ENCODE data around the gene ZNF804A. TPM values are rescaled to one million over a fixed set of nuclear protein-coding genes. Genes with fewer than 3 reads are reported as not detected.

Gene ZNF804A
- total RNA-seq, 4 donors from 2014 or later, result 0.19 TPM; not detected in 3

DNA sequence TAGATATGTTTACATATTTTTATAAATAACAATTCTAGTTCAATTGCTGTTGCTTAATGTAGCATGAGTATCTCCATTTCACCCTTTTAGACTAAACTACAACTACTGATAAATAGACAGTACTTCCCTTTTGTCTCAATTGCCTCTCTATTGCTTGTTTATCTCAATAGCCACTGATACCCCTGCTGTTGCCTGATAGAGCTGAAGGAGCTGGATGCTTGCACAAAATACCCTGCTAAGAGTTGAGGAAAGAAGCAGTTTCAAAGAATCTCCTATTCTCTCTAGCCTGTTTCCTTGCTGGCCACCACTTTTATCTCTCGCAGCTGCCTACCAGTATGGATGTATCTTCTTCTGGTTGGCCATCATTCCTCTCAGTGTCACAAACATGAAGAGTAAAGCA is 16.9 kb upstream of the ZNF804A start:
- no peaks in the 10 kb centered on the region for H3K27me3 ChIP-seq
- no peaks in the 10 kb centered on the region for H3K9me3 ChIP-seq
- WGBS, 2 donors, result 60 to 82% methylated on average over 1 of the region's 1 CpG
- DNase-seq, result no peak
- no peak overlapping the region for H3K27ac ChIP-seq
- no peaks in the 10 kb centered on the region for H3K36me3 ChIP-seq
- H3K4me1 ChIP-seq, result no peaks in the 10 kb centered on the region
- intact Hi-C loops (cut with DNase I), result no loop called here
- H3K4me3 ChIP-seq, result no peak overlapping the region
- TF ChIP-seq, protein P1, sequence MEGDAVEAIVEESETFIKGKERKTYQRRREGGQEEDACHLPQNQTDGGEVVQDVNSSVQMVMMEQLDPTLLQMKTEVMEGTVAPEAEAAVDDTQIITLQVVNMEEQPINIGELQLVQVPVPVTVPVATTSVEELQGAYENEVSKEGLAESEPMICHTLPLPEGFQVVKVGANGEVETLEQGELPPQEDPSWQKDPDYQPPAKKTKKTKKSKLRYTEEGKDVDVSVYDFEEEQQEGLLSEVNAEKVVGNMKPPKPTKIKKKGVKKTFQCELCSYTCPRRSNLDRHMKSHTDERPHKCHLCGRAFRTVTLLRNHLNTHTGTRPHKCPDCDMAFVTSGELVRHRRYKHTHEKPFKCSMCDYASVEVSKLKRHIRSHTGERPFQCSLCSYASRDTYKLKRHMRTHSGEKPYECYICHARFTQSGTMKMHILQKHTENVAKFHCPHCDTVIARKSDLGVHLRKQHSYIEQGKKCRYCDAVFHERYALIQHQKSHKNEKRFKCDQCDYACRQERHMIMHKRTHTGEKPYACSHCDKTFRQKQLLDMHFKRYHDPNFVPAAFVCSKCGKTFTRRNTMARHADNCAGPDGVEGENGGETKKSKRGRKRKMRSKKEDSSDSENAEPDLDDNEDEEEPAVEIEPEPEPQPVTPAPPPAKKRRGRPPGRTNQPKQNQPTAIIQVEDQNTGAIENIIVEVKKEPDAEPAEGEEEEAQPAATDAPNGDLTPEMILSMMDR (IDR thresholded peaks at IDR 0.05), result no peak
- no peak for TF ChIP-seq POLR2A (IDR thresholded peaks at IDR 0.05)

DNA sequence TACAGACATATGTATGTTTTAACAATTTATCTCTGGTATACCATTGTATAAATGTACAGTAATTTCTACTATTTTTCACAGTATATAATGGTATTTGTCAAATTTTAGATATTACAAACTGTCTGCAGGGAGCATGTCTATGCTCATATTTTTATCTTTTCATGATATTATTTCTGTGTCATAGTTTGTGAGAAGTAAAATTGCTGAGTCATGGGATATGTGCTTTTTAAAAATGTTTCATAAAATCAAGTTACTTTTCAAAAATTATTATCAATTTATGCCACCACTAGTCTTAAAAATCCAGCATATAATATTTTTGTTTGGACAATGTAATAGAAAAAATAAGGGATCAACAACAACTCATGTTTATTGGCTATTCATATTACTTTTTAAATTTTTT is 9.1 kb upstream of the ZNF804A start:
- H3K4me3 ChIP-seq, result no peak overlapping the region
- H3K27ac ChIP-seq, result no peak overlapping the region
- no peaks in the 10 kb centered on the region for H3K27me3 ChIP-seq
- no peaks in the 10 kb centered on the region for H3K36me3 ChIP-seq
- intact Hi-C loops (cut with DNase I), result no loop called here
- no peaks in the 10 kb centered on the region for H3K9me3 ChIP-seq
- H3K4me1 ChIP-seq, result no peaks in the 10 kb centered on the region
- TF ChIP-seq, protein P1 (IDR thresholded peaks at IDR 0.05), result no peak
- TF ChIP-seq POLR2A (IDR thresholded peaks at IDR 0.05), result no peak
- no peak for DNase-seq

DNA sequence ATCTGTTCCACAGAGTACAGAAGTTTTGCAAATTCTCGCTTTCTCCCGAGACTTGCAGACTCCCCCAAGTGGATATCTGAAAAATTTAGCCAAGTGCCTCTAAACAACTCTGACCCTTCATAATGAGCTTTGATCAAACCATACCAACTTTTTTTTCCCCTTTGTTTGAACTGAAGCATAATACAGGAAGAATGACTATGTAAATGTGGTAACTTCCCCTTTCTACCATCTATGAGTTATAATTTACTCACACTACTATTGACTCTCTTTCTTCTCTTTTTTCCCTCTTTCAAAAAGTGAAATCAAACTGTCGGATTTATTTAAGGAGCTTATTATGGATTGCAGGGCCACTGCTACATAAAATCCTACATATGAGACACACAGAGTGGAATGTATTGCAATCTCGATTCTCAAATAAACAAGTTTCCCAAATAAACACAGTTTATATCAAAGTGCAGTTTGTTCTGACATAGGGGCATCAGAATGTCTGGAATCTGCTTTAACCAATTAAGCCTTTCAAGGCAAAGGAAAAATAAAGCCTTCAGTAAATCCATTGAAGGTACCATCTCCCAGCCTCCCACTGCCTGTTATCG is 1.4 kb upstream of the ZNF804A start:
- Histone ChIP-seq H3K9me3 (no peaks in the 10 kb centered on the region), H3K4me1 (peaks cover 0 to 24% (median 8%) of the 10 kb centered on the region in 3 donors), H3K36me3 (no peaks in the 10 kb centered on the region), H3K27me3 (peaks cover 0 to 47% (median 3%) of the 10 kb centered on the region in 4 donors), H3K4me3 (peak overlapping the region in 3 of 4 donors; percentile 37 to 75 (median 56)), H3K27ac (peak overlapping the region in 2 of 4 donors; percentile 69 to 75)
- TF ChIP-seq, protein P1 (IDR thresholded peaks at IDR 0.05), result no peak
- no peak for TF ChIP-seq POLR2A (IDR thresholded peaks at IDR 0.05)
- intact Hi-C loops (cut with DNase I), result no loop called here
- WGBS, 2 donors, result 22 to 23% methylated on average over 4 to 5 of the region's 5 CpGs
- DNase-seq, result no peak

DNA sequence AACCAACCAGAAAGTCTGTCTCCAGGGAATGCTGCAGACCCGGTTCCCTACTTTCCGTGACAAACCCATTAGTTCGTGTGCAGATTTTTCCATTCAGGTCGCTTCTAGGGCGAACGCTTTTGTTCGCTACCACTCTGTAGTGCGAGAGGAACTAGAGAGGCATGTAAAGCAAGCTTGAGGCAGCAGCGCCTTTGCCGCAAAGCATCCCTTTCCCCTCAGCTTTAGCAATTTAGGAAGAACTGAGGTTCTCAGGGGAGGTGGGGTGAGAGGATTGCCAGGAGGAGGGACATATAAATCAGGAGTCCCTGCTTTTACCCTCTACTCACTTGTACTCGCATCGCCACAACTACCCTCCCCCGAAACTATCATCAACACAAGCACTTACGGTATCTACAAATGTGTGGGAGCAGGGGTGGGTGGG is 748 bp upstream of the ZNF804A start:
- DNase-seq, result no peak
- Histone ChIP-seq H3K27ac (peak overlapping the region in 2 of 4 donors; percentile 69 to 75), H3K4me3 (peak overlapping the region; percentile 37 to 75 (median 47)), H3K36me3 (no peaks in the 10 kb centered on the region), H3K9me3 (no peaks in the 10 kb centered on the region), H3K4me1 (peaks cover 0 to 24% (median 8%) of the 10 kb centered on the region in 3 donors), H3K27me3 (peaks cover 0 to 51% (median 3%) of the 10 kb centered on the region in 4 donors)
- intact Hi-C loops (cut with DNase I), result no loop called here
- no peak for TF ChIP-seq POLR2A (IDR thresholded peaks at IDR 0.05)
- TF ChIP-seq, protein P1 (IDR thresholded peaks at IDR 0.05), result no peak
- 3 to 4% methylated on average over 4 to 11 of the region's 14 CpGs for WGBS, 2 donors

DNA sequence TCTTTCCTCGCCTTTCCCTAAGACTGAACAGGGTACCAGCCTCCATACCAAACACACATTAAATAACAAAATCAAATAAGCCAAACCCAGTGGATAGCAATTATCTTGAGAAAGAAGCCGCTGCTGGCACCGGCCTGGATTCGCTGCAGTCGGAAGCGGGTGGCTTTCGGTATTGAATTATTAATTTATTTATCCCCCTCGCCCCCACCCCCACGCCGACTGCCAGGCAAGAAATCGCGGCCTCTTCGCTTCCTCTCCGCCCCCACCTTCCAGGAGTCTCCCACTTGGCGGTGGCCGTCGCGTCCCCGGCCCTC is 370 bp upstream of the ZNF804A start:
- TF ChIP-seq, protein P1 (IDR thresholded peaks at IDR 0.05), result no peak
- TF ChIP-seq POLR2A (IDR thresholded peaks at IDR 0.05), result no peak
- intact Hi-C loops (cut with DNase I), result no loop called here
- no peaks in the 10 kb centered on the region for H3K9me3 ChIP-seq
- peaks cover 0 to 55% (median 3%) of the 10 kb centered on the region in 4 donors for H3K27me3 ChIP-seq
- no peak for DNase-seq
- H3K4me3 ChIP-seq, result peak overlapping the region; percentile 37 to 75 (median 47)
- 0 to 2% methylated on average over 7 to 14 of the region's 19 CpGs for WGBS, 2 donors
- H3K4me1 ChIP-seq, result peaks cover 0 to 24% (median 8%) of the 10 kb centered on the region in 3 donors
- H3K36me3 ChIP-seq, result no peaks in the 10 kb centered on the region
- peak overlapping the region in 2 of 4 donors; percentile 69 to 75 for H3K27ac ChIP-seq

All from esophagus squamous epithelium (tissue), 5 donors.